ENCODE measurements around the gene DNAAF8. TPM values are rescaled to one million over a fixed set of nuclear protein-coding genes. Genes with fewer than 3 reads are reported as not detected.

DNAAF8 gene
- total RNA-seq, 4 donors from 2014 or later, result 0.42 to 1.7 (median 0.94) TPM

- TF ChIP-seq CTCF (IDR thresholded peaks at IDR 0.05) (no peak), POLR2AphosphoS5 (IDR thresholded peaks at IDR 0.05) (no peak), POLR2A (IDR thresholded peaks at IDR 0.05; ENCODE audit: low read depth) (no peak), EP300 (IDR thresholded peaks at IDR 0.05) (no peak)
- Histone ChIP-seq H3K4me1 (peaks cover 7 to 27% (median 19%) of the 10 kb centered on the region in 4 donors), H3K9me3 (no peaks in the 10 kb centered on the region), H3K36me3 (peaks cover 1 to 13% (median 10%) of the 10 kb centered on the region in 4 donors), H3K27me3 (no peaks in the 10 kb centered on the region), H3K27ac (replicated peaks in 1 of 4) (no peak overlapping the region), H3K4me3 (no peak overlapping the region)
- intact Hi-C loops (cut with DNase I), result no loop called here
- WGBS, result 75% methylated on average over 6 of the region's 13 CpGs
- no peak for DNase-seq (ENCODE audit: extremely low spot score)
Observed at GRCh38 chr16:4744555-4745273, 10.4 kb downstream of the DNAAF8 start.

GRCh38 chr16:4745274-4745569, 10.9 kb downstream of the DNAAF8 start:
- Histone ChIP-seq H3K9me3 (no peaks in the 10 kb centered on the region), H3K27me3 (no peaks in the 10 kb centered on the region), H3K4me1 (peaks cover 7 to 27% (median 19%) of the 10 kb centered on the region in 4 donors), H3K27ac (replicated peaks in 1 of 4) (no peak overlapping the region), H3K4me3 (no peak overlapping the region), H3K36me3 (peaks cover 6 to 18% (median 15%) of the 10 kb centered on the region in 4 donors)
- WGBS, result 91% methylated on average over 3 of the region's 3 CpGs
- intact Hi-C loops (cut with DNase I), result no loop called here
- DNase-seq (ENCODE audit: extremely low spot score), result no peak
- TF ChIP-seq CTCF (IDR thresholded peaks at IDR 0.05) (no peak), POLR2A (IDR thresholded peaks at IDR 0.05; ENCODE audit: low read depth) (no peak), EP300 (IDR thresholded peaks at IDR 0.05) (no peak), POLR2AphosphoS5 (IDR thresholded peaks at IDR 0.05) (no peak)

GRCh38 chr16:4746215-4746614, 11.9 kb downstream of the DNAAF8 start:
- Histone ChIP-seq H3K4me3 (no peak overlapping the region), H3K36me3 (peaks cover 11 to 28% (median 24%) of the 10 kb centered on the region in 4 donors), H3K27ac (replicated peaks in 1 of 4) (no peak overlapping the region), H3K27me3 (no peaks in the 10 kb centered on the region), H3K9me3 (no peaks in the 10 kb centered on the region), H3K4me1 (peaks cover 7 to 27% (median 19%) of the 10 kb centered on the region in 4 donors)
- intact Hi-C loops (cut with DNase I), result no loop called here
- 69% methylated on average over 3 of the region's 8 CpGs for whole genome bisulfite sequencing
- no peak for DNase-seq (ENCODE audit: extremely low spot score)
- TF ChIP-seq EP300 (IDR thresholded peaks at IDR 0.05), result no peak

GRCh38 chr16:4746991-4747574, 12.7 kb downstream of the DNAAF8 start:
- 58% methylated on average over 12 of the region's 15 CpGs for WGBS
- Histone ChIP-seq H3K27me3 (no peaks in the 10 kb centered on the region), H3K4me3 (no peak overlapping the region), H3K4me1 (peaks cover 7 to 27% (median 19%) of the 10 kb centered on the region in 4 donors), H3K36me3 (peaks cover 20 to 36% (median 33%) of the 10 kb centered on the region in 4 donors), H3K9me3 (no peaks in the 10 kb centered on the region), H3K27ac (replicated peaks in 1 of 4) (peak overlapping the region in 1 of 4 donors; percentile 29)
- intact Hi-C loops (cut with DNase I), result no loop called here
- no peak for DNase-seq (ENCODE audit: extremely low spot score)
- TF ChIP-seq EP300 (IDR thresholded peaks at IDR 0.05), result no peak

GRCh38 chr16:4747906-4748681, 13.8 kb downstream of the DNAAF8 start:
- intact Hi-C loops (cut with DNase I), result no loop called here
- TF ChIP-seq POLR2A (IDR thresholded peaks at IDR 0.05; ENCODE audit: low read depth) (no peak), POLR2AphosphoS5 (IDR thresholded peaks at IDR 0.05) (no peak), EP300 (IDR thresholded peaks at IDR 0.05) (no peak), CTCF (IDR thresholded peaks at IDR 0.05) (no peak)
- H3K4me1 ChIP-seq, result peaks cover 3 to 27% (median 16%) of the 10 kb centered on the region in 4 donors
- 76% methylated on average over 14 of the region's 14 CpGs for WGBS
- no peak overlapping the region for H3K4me3 ChIP-seq
- no peaks in the 10 kb centered on the region for H3K9me3 ChIP-seq
- no peak for DNase-seq (ENCODE audit: extremely low spot score)
- peak overlapping the region in 1 of 4 donors; percentile 29 for H3K27ac ChIP-seq (replicated peaks in 1 of 4)
- peaks cover 27 to 47% (median 43%) of the 10 kb centered on the region in 4 donors for H3K36me3 ChIP-seq
- H3K27me3 ChIP-seq, result no peaks in the 10 kb centered on the region

Data from esophagus muscularis mucosa (tissue), 4 donors.